T-cell (primary cell): ENCODE data around the gene EEA1. TPM values are rescaled to one million over a fixed set of nuclear protein-coding genes. Genes with fewer than 3 reads are reported as not detected.

ENCODE experiments used
- ATAC-seq, 4 experiments: fragments of 200-7000 bp in 3 of 4; fragments of 150-1000 bp in 1 of 4; cut with Tn5 transposase; replicated peaks in 1 of 4; 1 replicate in 3 of 4; 2 replicates in 1 of 4; pipeline ENCODE4 v1.10.0; 2021; ENCODE audit warnings: moderate library complexity in 3 of 4, mild to moderate bottlenecking in 2 of 4, moderate number of reproducible peaks in 1 of 4
- CTCF ChIA-PET, 2 donors: fragments of 300-600 bp; sonication (Branson Sonifier 250); formaldehyde crosslinking; loops; one replicate each; lab custom pipeline; 2022; ENCODE audit warnings: antibody characterized with exemption in 2 of 2; lab: Charles Lee
- POLR2A ChIA-PET, 2 donors: fragments of 300-600 bp; sonication (Branson Sonifier 250); formaldehyde crosslinking; loops; one replicate each; lab custom pipeline; 2022; ENCODE audit warnings: antibody characterized with exemption in 2 of 2; lab: Charles Lee
- DNase-seq, 35 experiments: peaks; one replicate each; pipeline versions ENCODE4 v3.0.0 to v3.0.0-alpha.2; 2013 to 2023
- H3K27ac ChIP-seq: one replicate; pipeline ENCODE4 v1.5.1; 2013; ENCODE audit warnings: low read length
- H3K27me3 ChIP-seq, 2 experiments: replicated peaks in 1 of 2; 1 replicate in 1 of 2; 2 replicates in 1 of 2; pipeline versions ENCODE4 v1.6.1 to v1.7.0; 2013; ENCODE audit warnings: low read length in 1 of 2, mixed read lengths in 1 of 2; ENCODE audit not compliant: control insufficient read depth in 2 of 2, insufficient read depth in 2 of 2; ENCODE audit errors: extremely low read depth in 1 of 2
- H3K36me3 ChIP-seq, 2 donors: 1 replicate in 1 of 2; 2 replicates in 1 of 2; pipeline versions ENCODE4 v1.6.1 to v1.7.0; 2013; ENCODE audit warnings: low read length in 1 of 2; ENCODE audit not compliant: control insufficient read depth in 2 of 2, insufficient read depth in 1 of 2; ENCODE audit errors: extremely low read depth in 1 of 2
- H3K4me1 ChIP-seq, 2 experiments: 1 replicate in 1 of 2; 2 replicates in 1 of 2; pipeline versions ENCODE4 v1.6.1 to v1.7.0; 2013; ENCODE audit warnings: low read length in 2 of 2, mixed read lengths in 1 of 2; ENCODE audit not compliant: insufficient read depth in 2 of 2, control insufficient read depth in 1 of 2; ENCODE audit errors: extremely low read depth in 1 of 2
- H3K4me3 ChIP-seq, 2 donors: 1 replicate in 1 of 2; 2 replicates in 1 of 2; pipeline versions ENCODE4 v1.5.1 to v1.7.0; 2013; ENCODE audit warnings: mild to moderate bottlenecking in 2 of 2, low read length in 1 of 2, moderate library complexity in 1 of 2; ENCODE audit not compliant: control insufficient read depth in 1 of 2; ENCODE audit errors: extremely low read depth in 1 of 2
- H3K9me3 ChIP-seq: 2 replicates; pipeline ENCODE4 v1.7.0; 2013
- H3K27ac Mint-ChIP-seq, 2 donors: one replicate each; pipeline ENCODE4 v1.8.0; 2020 to 2021; ENCODE audit warnings: mild to moderate bottlenecking in 2 of 2, mixed read lengths in 2 of 2
- H3K27me3 Mint-ChIP-seq, 2 donors: one replicate each; pipeline ENCODE4 v1.8.0; 2021 to 2022; ENCODE audit warnings: mixed read lengths in 2 of 2
- H3K36me3 Mint-ChIP-seq: one replicate; pipeline ENCODE4 v1.8.0; 2021; ENCODE audit warnings: mixed read lengths
- H3K4me1 Mint-ChIP-seq, 3 donors: one replicate each; pipeline ENCODE4 v1.8.0; 2020 to 2022; ENCODE audit warnings: mixed read lengths in 3 of 3, mild to moderate bottlenecking in 1 of 3
- H3K4me3 Mint-ChIP-seq, 3 donors: one replicate each; pipeline ENCODE4 v1.8.0; 2020 to 2022; ENCODE audit warnings: mild to moderate bottlenecking in 3 of 3, mixed read lengths in 3 of 3, moderate library complexity in 3 of 3
- H3K9me3 Mint-ChIP-seq, 3 donors: one replicate each; pipeline ENCODE4 v1.8.0; 2020 to 2022; ENCODE audit warnings: mixed read lengths in 3 of 3
- WGBS: methylation state at CpG from one replicate; pipeline ENCODE4 v1.1.5; 2013; ENCODE audit warnings: missing lambda C conversion rate; ENCODE audit not compliant: insufficient coverage; 5-methylcytosine and 5-hydroxymethylcytosine counted together
- total RNA-seq, 35 experiments: library from RNA in 6 of 35; stranded (reverse) in 6 of 35; fragments of 120-200 nt in 1 of 35; gene quantifications; one replicate each; pipeline versions ENCODE4 v1.2.1 to v1.2.4 and lab custom pipeline; 2013 to 2026

The EEA1 gene
- total RNA-seq, 5 donors from 2014 or later (not counting 1 experiment from before 2014, with no cell fraction given) = 21.4 to 29.5 (median 23.5) TPM

DNA sequence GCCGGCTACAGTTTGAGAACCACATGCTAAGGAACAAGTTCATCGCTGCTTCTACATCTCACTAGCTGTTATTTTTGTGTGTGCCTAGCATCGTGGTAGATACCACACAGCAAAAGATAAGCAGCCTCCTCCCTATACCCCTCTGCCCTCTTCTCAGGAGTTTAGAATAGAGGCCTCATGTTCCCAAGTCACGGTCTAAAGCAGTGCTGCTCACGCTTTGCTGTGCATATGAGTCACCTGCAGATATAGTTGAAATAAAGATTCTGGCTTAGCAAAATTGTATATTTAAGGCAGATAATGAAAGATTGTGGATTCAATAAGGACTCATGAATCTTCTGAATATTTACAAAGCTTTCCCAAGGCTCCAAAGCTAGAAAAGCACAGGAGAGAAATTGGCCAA lies 198.3 kb downstream of the EEA1 start:
- ChIA-PET CTCF (no interaction called here), POLR2A (no interaction called here)
- Mint-ChIP-seq H3K27ac (no peak overlapping the region), H3K36me3 (no peaks in the 10 kb centered on the region), H3K4me1 (no peaks in the 10 kb centered on the region), H3K9me3 (peaks cover 0 to 6% (median 0%) of the 10 kb centered on the region in 3 donors), H3K27me3 (peaks cover 0 to 4% of the 10 kb centered on the region in 2 donors), H3K4me3 (no peak overlapping the region)
- H3K27me3 ChIP-seq = peaks cover 0 to 4% of the 10 kb centered on the region in 2 experiments
- H3K4me1 ChIP-seq = no peaks in the 10 kb centered on the region
- 96% methylated on average over 3 of the region's 5 CpGs for WGBS
- H3K4me3 ChIP-seq = no peak overlapping the region
- no peak for DNase-seq
- ATAC-seq = no peak
- H3K36me3 ChIP-seq = no peaks in the 10 kb centered on the region
- H3K27ac ChIP-seq = no peak overlapping the region
- H3K9me3 ChIP-seq = no peaks in the 10 kb centered on the region

DNA sequence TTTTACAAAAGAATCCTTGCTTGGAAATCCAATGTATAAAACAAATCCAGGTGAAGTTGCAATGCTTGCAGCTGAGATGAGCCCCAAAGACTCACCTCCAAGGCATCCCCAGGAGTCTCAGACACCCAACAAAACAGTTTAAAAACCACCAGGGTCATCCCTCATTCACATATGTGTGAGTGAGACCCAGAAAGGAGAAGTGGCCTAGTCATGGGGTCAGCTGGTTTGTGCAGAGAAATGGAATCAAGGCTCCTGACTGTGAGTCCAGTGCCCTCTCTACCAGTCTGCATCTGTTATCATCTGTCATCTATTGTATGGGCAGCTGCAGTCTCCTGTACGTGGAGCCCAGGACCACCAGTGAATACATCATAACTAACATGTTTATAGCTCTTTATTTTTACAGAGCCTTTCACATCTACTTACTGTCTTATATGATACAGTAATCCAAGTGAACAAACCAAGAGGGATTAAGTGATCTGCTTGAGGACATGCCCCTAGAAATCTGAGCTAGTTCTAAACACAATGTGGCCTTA lies 199.3 kb downstream of the EEA1 start:
- ChIA-PET CTCF (interaction anchor here in 1 of 2 donors (0.6 kb wide), 1 partner anchor 454 kb away, joined by 3 read pairs; no protein-coding TSS in a partner anchor), POLR2A (no interaction called here)
- 40% methylated on average over 1 of the region's 1 CpG for WGBS
- no peak for DNase-seq
- H3K4me3 Mint-ChIP-seq = no peak overlapping the region
- H3K27me3 Mint-ChIP-seq = peaks cover 0 to 4% of the 10 kb centered on the region in 2 donors
- no peaks in the 10 kb centered on the region for H3K36me3 Mint-ChIP-seq
- H3K4me3 ChIP-seq = no peak overlapping the region
- ATAC-seq = no peak
- H3K9me3 Mint-ChIP-seq = peaks cover 5 to 9% (median 6%) of the 10 kb centered on the region in 3 donors
- no peaks in the 10 kb centered on the region for H3K4me1 ChIP-seq
- H3K9me3 ChIP-seq = no peaks in the 10 kb centered on the region
- H3K27ac Mint-ChIP-seq = no peak overlapping the region
- no peak overlapping the region for H3K27ac ChIP-seq
- no peaks in the 10 kb centered on the region for H3K36me3 ChIP-seq
- H3K27me3 ChIP-seq = peaks cover 0 to 4% of the 10 kb centered on the region in 2 experiments
- no peaks in the 10 kb centered on the region for H3K4me1 Mint-ChIP-seq

DNA sequence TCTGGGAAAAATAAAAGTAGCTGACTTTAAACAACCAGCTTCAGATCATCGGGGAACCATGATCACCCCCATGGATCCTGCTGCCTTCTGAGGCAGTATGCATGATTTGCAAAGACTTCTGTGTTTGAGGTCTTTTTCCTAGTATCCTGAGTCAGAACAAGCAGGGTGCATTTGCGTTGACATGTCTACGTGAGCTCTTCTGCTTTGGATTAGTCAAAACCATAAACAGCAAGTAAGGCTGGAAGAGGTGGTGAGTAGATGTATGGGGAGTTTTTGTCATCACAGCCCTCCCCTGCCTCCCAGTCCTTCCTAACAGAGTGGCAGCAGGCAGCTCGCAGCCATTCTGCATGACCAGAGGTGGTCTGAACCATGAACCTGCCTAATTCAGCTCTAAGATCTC lies 202.2 kb downstream of the EEA1 start:
- no peak for DNase-seq
- POLR2A ChIA-PET = no interaction called here

DNA sequence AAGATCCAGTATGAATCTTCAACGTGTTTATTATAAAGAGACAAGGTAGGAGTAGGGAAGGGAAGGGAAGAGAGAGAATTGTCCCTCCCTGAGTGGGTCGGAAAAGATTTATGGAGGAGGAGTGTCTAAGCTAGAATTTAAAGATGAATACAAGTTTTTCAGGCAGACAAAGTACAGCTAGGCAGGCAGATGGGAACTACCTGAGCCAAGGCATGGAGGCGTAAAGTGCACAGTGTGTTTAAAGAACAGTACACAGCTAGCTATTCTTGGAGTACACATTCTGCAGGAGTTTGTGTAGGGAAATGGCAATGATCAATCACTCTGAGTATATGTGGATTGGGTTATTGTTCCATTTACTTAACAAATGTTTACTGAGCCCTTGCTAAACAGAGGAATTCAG lies 206.2 kb downstream of the EEA1 start:
- no peak for DNase-seq
- H3K4me1 ChIP-seq = no peaks in the 10 kb centered on the region
- H3K9me3 ChIP-seq = no peaks in the 10 kb centered on the region
- Mint-ChIP-seq H3K9me3 (peaks cover 10 to 14% (median 10%) of the 10 kb centered on the region in 3 donors), H3K27ac (no peak overlapping the region), H3K4me3 (no peak overlapping the region), H3K27me3 (peaks cover 2 to 6% of the 10 kb centered on the region in 2 donors), H3K4me1 (no peaks in the 10 kb centered on the region), H3K36me3 (no peaks in the 10 kb centered on the region)
- ATAC-seq = no peak
- 91% methylated on average over 3 of the region's 3 CpGs for WGBS
- H3K36me3 ChIP-seq = no peaks in the 10 kb centered on the region
- H3K27me3 ChIP-seq = no peaks in the 10 kb centered on the region
- H3K4me3 ChIP-seq = no peak overlapping the region
- ChIA-PET POLR2A (no interaction called here), CTCF (interaction anchor here in 1 of 2 donors (0.9 kb wide), 1 partner anchor 1341 kb away, joined by 4 read pairs; no protein-coding TSS in a partner anchor)
- no peak overlapping the region for H3K27ac ChIP-seq

More for the DNA sequence above, 202.2 kb downstream of the EEA1 start:
- Mint-ChIP-seq H3K4me3 (no peak overlapping the region), H3K4me1 (no peaks in the 10 kb centered on the region), H3K27me3 (peaks cover under 1 to 6% of the 10 kb centered on the region in 2 donors), H3K36me3 (no peaks in the 10 kb centered on the region), H3K27ac (no peak overlapping the region), H3K9me3 (peaks cover 10 to 14% (median 10%) of the 10 kb centered on the region in 3 donors)
- no peak overlapping the region for H3K27ac ChIP-seq
- H3K4me1 ChIP-seq = no peaks in the 10 kb centered on the region
- WGBS = 83% methylated on average over 3 of the region's 4 CpGs
- no peak for ATAC-seq
- peaks cover 0 to 4% of the 10 kb centered on the region in 2 experiments for H3K27me3 ChIP-seq
- H3K4me3 ChIP-seq = no peak overlapping the region
- CTCF ChIA-PET = no interaction called here
- no peaks in the 10 kb centered on the region for H3K9me3 ChIP-seq
- H3K36me3 ChIP-seq = no peaks in the 10 kb centered on the region

- H3K27ac ChIP-seq = no peak overlapping the region
- H3K9me3 ChIP-seq = no peaks in the 10 kb centered on the region
- no CpG with 5 or more reads among the region's 1 CpG for WGBS
- H3K27me3 Mint-ChIP-seq = peaks cover 2 to 6% of the 10 kb centered on the region in 2 donors
- H3K27me3 ChIP-seq = no peaks in the 10 kb centered on the region
- no peaks in the 10 kb centered on the region for H3K4me1 Mint-ChIP-seq
- H3K4me3 Mint-ChIP-seq = no peak overlapping the region
- H3K9me3 Mint-ChIP-seq = peaks cover 10 to 14% (median 10%) of the 10 kb centered on the region in 3 donors
- no peaks in the 10 kb centered on the region for H3K36me3 Mint-ChIP-seq
- ATAC-seq (no peak), DNase-seq (no peak)
- ChIA-PET POLR2A (no interaction called here), CTCF (interaction anchor here (0.6 to 0.7 kb wide), 4 partner anchors 34 to 1520 kb away, joined by 3 to 7 read pairs (median 6); no protein-coding TSS in a partner anchor)
- H3K4me3 ChIP-seq = no peak overlapping the region
- no peak overlapping the region for H3K27ac Mint-ChIP-seq
- H3K4me1 ChIP-seq = no peaks in the 10 kb centered on the region
- no peaks in the 10 kb centered on the region for H3K36me3 ChIP-seq
These were observed 207.4 kb downstream of the EEA1 start for GRCh38 chr12:92721656-92722055.

DNA sequence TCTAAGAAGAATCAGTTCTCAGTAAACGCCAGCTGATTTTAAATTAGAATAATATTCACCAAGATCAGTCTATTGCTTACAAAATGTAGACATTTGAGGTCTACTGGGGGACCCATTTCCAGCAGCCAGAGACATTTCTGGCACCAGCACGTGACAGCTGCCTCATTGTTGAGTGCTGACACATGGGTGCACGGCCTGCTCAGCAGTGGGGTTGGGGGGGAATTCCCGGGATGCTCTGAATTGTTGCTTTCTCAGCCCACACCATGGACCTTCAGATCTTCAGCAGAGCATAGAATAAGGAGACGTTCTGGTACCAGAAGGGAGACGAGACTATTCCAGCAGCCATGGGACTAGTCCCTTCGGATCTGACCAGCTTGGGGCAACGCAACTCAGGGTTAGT lies 208.0 kb downstream of the EEA1 start:
- Mint-ChIP-seq H3K4me1 (no peaks in the 10 kb centered on the region), H3K4me3 (no peak overlapping the region), H3K36me3 (no peaks in the 10 kb centered on the region), H3K27ac (no peak overlapping the region), H3K9me3 (peaks cover 10 to 14% (median 10%) of the 10 kb centered on the region in 3 donors), H3K27me3 (peaks cover 2 to 6% of the 10 kb centered on the region in 2 donors)
- ChIA-PET POLR2A (no interaction called here), CTCF (interaction anchor here (0.6 to 0.7 kb wide), 3 partner anchors 28 to 291 kb away, joined by 3 to 7 read pairs (median 3); no protein-coding TSS in a partner anchor)
- DNase-seq = no peak
- Histone ChIP-seq H3K36me3 (no peaks in the 10 kb centered on the region), H3K4me3 (no peak overlapping the region), H3K9me3 (no peaks in the 10 kb centered on the region), H3K27ac (no peak overlapping the region), H3K27me3 (no peaks in the 10 kb centered on the region), H3K4me1 (no peaks in the 10 kb centered on the region)
- ATAC-seq = no peak
- WGBS = 81% methylated on average over 3 of the region's 8 CpGs
